HepG2 (cell line): ENCODE data around the gene MBTD1. TPM values are rescaled to one million over a fixed set of nuclear protein-coding genes. Genes with fewer than 3 reads are reported as not detected.

ENCODE experiments used
- ARNTL ChIP-seq: sonication (generic); formaldehyde crosslinking; IDR thresholded peaks from 2 replicates; pipeline ENCODE4 v1.4.0; 2020; ENCODE audit warnings: mild to moderate bottlenecking, missing genetic modification reagents
- GLMP ChIP-seq: sonication (generic); formaldehyde crosslinking; IDR thresholded peaks from 2 replicates; pipeline ENCODE4 v1.9.0; 2021; ENCODE audit warnings: missing genetic modification reagents, mild to moderate bottlenecking, borderline replicate concordance
- HNRNPK ChIP-seq: fragments of 200-400 bp; formaldehyde crosslinking; IDR thresholded peaks from 2 replicates; pipeline ENCODE4 v1.6.1; 2018; ENCODE audit warnings: low read length, low read depth, moderate library complexity, mild to moderate bottlenecking; ENCODE audit not compliant: poor library complexity, severe bottlenecking
- NFIC ChIP-seq: IDR thresholded peaks from 2 replicates; pipeline ENCODE4 v1.6.1; 2012; ENCODE audit warnings: mild to moderate bottlenecking, low read length, inconsistent platforms
- RFX5 ChIP-seq: IDR thresholded peaks from 2 replicates; pipeline ENCODE4 v1.6.1; 2011; ENCODE audit warnings: low read depth, low read length, improper control_type of control experiment
- THAP7 ChIP-seq: sonication (generic); formaldehyde crosslinking; IDR thresholded peaks from 2 replicates; pipeline ENCODE4 v1.8.1; 2023; ENCODE audit warnings: mild to moderate bottlenecking, missing genetic modification reagents
- UBTF ChIP-seq: sonication (generic); formaldehyde crosslinking; IDR thresholded peaks from 2 replicates; pipeline ENCODE4 v1.4.0; 2020; ENCODE audit warnings: mild to moderate bottlenecking, missing genetic modification reagents
- ZBTB14 ChIP-seq: sonication (generic); formaldehyde crosslinking; IDR thresholded peaks from 2 replicates; pipeline ENCODE4 v1.4.0; 2020; ENCODE audit warnings: missing genetic modification reagents
- ZFX ChIP-seq: sonication (generic); formaldehyde crosslinking; IDR thresholded peaks from 2 replicates; pipeline ENCODE4 v1.4.0; 2020; ENCODE audit warnings: mild to moderate bottlenecking, low read depth, missing genetic modification reagents, moderate library complexity
- ZKSCAN8 ChIP-seq: IDR thresholded peaks from 2 replicates; pipeline ENCODE4 v1.6.1; 2016; ENCODE audit warnings: borderline replicate concordance, missing genetic modification reagents, missing compliant biosample characterization
- ZNF124 ChIP-seq: sonication (generic); formaldehyde crosslinking; IDR thresholded peaks from 2 replicates; pipeline ENCODE4 v1.4.0; 2020; ENCODE audit warnings: missing genetic modification reagents
- ZNF142 ChIP-seq: sonication (generic); formaldehyde crosslinking; IDR thresholded peaks from 2 replicates; pipeline ENCODE4 v1.4.0; 2020; ENCODE audit warnings: missing genetic modification reagents
- ZNF367 ChIP-seq: sonication (generic); formaldehyde crosslinking; IDR thresholded peaks from 2 replicates; pipeline ENCODE4 v1.4.0; 2020; ENCODE audit warnings: missing genetic modification reagents, borderline replicate concordance
- ZNF441 ChIP-seq: sonication (generic); formaldehyde crosslinking; IDR thresholded peaks from 2 replicates; pipeline ENCODE4 v1.7.0; 2021; ENCODE audit warnings: missing genetic modification reagents, borderline replicate concordance
- ZSCAN21 ChIP-seq: sonication (generic); formaldehyde crosslinking; IDR thresholded peaks from 2 replicates; pipeline ENCODE4 v1.8.0; 2022; ENCODE audit warnings: mild to moderate bottlenecking, missing genetic modification reagents, moderate library complexity, borderline replicate concordance
- ZSCAN25 ChIP-seq: sonication (generic); formaldehyde crosslinking; IDR thresholded peaks from 2 replicates; pipeline ENCODE4 v1.8.0; 2022; ENCODE audit warnings: mild to moderate bottlenecking, missing genetic modification reagents
- ZZZ3 ChIP-seq: sonication (generic); formaldehyde crosslinking; IDR thresholded peaks from 2 replicates; pipeline ENCODE4 v1.4.0; 2020; ENCODE audit warnings: missing genetic modification reagents, mild to moderate bottlenecking, borderline replicate concordance
- polyA plus RNA-seq, 8 experiments: library from polyadenylated mRNA; depleted of rRNA in 3 of 8; stranded (reverse) in 7 of 8; unstranded in 1 of 8; fragments of >200 nt; fragmentation: Illumina TruSeq in 4 of 8; extraction: Trizol in 4 of 8; gene quantifications; 2 replicates each; pipeline versions ENCODE4 v1.2.1 to v1.2.3, GENCODE V29; 2011 to 2016; ENCODE audit warnings: low read depth in 4 of 8, missing spikeins in 1 of 8, mixed read lengths in 1 of 8; ENCODE audit not compliant: insufficient read depth in 1 of 8
- total RNA-seq, 5 experiments: library from RNA; depleted of rRNA; stranded (reverse); fragments of >200 nt; fragmentation: Illumina TruSeq; extraction: Trizol; gene quantifications; 2 replicates each; pipeline ENCODE4 v1.2.3, GENCODE V29; 2016; ENCODE audit warnings: low read depth in 1 of 5

Gene MBTD1
- total and polyA plus RNA-seq, 2 of the 13 experiments (the other 11 are each of a cell fraction or from before 2014, with no cell fraction given): 20.9 TPM

GRCh38 chr17:51260237-51261023, 581 bp upstream of the MBTD1 start, which contains the start of gene UTP18 (continued):
- TF ChIP-seq ZKSCAN8 (CRISPR knock-in tag) (no peak), ZSCAN21 (peak; percentile 86), ZNF367 (CRISPR knock-in tag) (0 out of 2 replicates have a peak, but pooled peaks have one; percentile 80), ZNF441 (peak; percentile 85), ZBTB14 (CRISPR knock-in tag) (peak; percentile 53; the same call in 1 of the 2 replicates), RFX5 (peak; percentile 58; the same call in 1 of the 2 replicates), GLMP (CRISPR knock-in tag) (no peak), ZNF142 (CRISPR knock-in tag) (peak; percentile 97), HNRNPK (peak; percentile 56), UBTF (peak; percentile 67), ZSCAN25 (CRISPR knock-in tag) (no peak; the same call in 1 of the 2 replicates), ARNTL (CRISPR knock-in tag) (peak; percentile 99), ZFX (CRISPR knock-in tag) (peak; percentile 99), THAP7 (CRISPR knock-in tag) (peak; percentile 24; the same call in 1 of the 2 replicates), NFIC (peak; percentile 79; the same call in 1 of the 2 replicates), ZNF124 (CRISPR knock-in tag) (peak; percentile 98), ZZZ3 (peak; percentile 77; the same call in 1 of the 2 replicates)
